Natural killer cell (primary cell): ENCODE results near the gene RCAN2. TPM values are rescaled to one million over a fixed set of nuclear protein-coding genes. Genes with fewer than 3 reads are reported as not detected.

Experiments
- ATAC-seq, 3 donors: fragments of 150-1000 bp in 2 of 3; fragments of 200-7000 bp in 1 of 3; cut with Tn5 transposase; 1 replicate in 1 of 3; 2 replicates in 2 of 3; pipeline ENCODE4 v1.10.0; 2021; ENCODE audit warnings: mild to moderate bottlenecking in 2 of 3, moderate library complexity in 2 of 3
- DNase-seq, 2 donors: peaks; one replicate each; pipeline versions ENCODE4 v3.0.0 to v3.0.0-alpha.2; 2013 to 2021; ENCODE audit warnings: mixed read lengths in 1 of 2
- H3K27ac ChIP-seq: one replicate; pipeline ENCODE4 v1.5.1; 2013; ENCODE audit warnings: mild to moderate bottlenecking, low read length
- H3K27me3 ChIP-seq: one replicate; pipeline ENCODE4 v1.6.1; 2013; ENCODE audit warnings: low read length; ENCODE audit not compliant: control insufficient read depth, insufficient read depth
- H3K36me3 ChIP-seq: one replicate; pipeline ENCODE4 v1.6.1; 2013; ENCODE audit warnings: low read length; ENCODE audit not compliant: control insufficient read depth, insufficient read depth
- H3K4me1 ChIP-seq: one replicate; pipeline ENCODE4 v1.6.1; 2013; ENCODE audit warnings: low read length; ENCODE audit not compliant: control insufficient read depth, insufficient read depth
- H3K4me3 ChIP-seq: one replicate; pipeline ENCODE4 v1.5.1; 2013; ENCODE audit warnings: low read length
- H3K9me3 ChIP-seq: one replicate; pipeline ENCODE4 v1.6.1; 2013; ENCODE audit warnings: low read length; ENCODE audit not compliant: control insufficient read depth, insufficient read depth
- H3K27ac Mint-ChIP-seq, 2 donors: one replicate each; pipeline ENCODE4 v1.8.0; 2022; ENCODE audit warnings: mild to moderate bottlenecking in 2 of 2, mixed read lengths in 2 of 2, moderate library complexity in 1 of 2
- H3K27me3 Mint-ChIP-seq, 2 donors: one replicate each; pipeline ENCODE4 v1.8.0; 2022; ENCODE audit warnings: low read depth in 2 of 2, mixed read lengths in 2 of 2
- H3K36me3 Mint-ChIP-seq: one replicate; pipeline ENCODE4 v1.8.0; 2022; ENCODE audit warnings: mixed read lengths
- H3K4me1 Mint-ChIP-seq, 2 donors: one replicate each; pipeline ENCODE4 v1.8.0; 2022; ENCODE audit warnings: mixed read lengths in 2 of 2
- H3K4me3 Mint-ChIP-seq: one replicate; pipeline ENCODE4 v1.8.0; 2022; ENCODE audit warnings: mild to moderate bottlenecking, moderate library complexity, mixed read lengths
- H3K9me3 Mint-ChIP-seq, 2 donors: one replicate each; pipeline ENCODE4 v1.8.0; 2022; ENCODE audit warnings: mixed read lengths in 2 of 2
- CTCF ChIP-seq: fragments of 200-600 bp; IDR thresholded peaks from one replicate; pipeline ENCODE4 v1.8.0; 2022; ENCODE audit warnings: antibody characterized with exemption
- WGBS: methylation state at CpG from one replicate; pipeline ENCODE4 v1.1.7; 2013; ENCODE audit warnings: missing lambda C conversion rate; ENCODE audit not compliant: insufficient coverage; 5-methylcytosine and 5-hydroxymethylcytosine counted together
- intact Hi-C: fragments of 100-400 bp; cut with micrococcal nuclease; formaldehyde crosslinking; loops from one replicate; pipeline ENCODE4 v1.14.2; 2022
- total RNA-seq, 4 donors: library from RNA; stranded (reverse); fragments of 120-200 nt in 1 of 4; gene quantifications; one replicate each; pipeline versions ENCODE4 v1.2.3 to v1.2.4, GENCODE V29; 2013 to 2022

RCAN2 gene
- total RNA-seq, 3 donors from 2014 or later (not counting 1 experiment from before 2014, with no cell fraction given): 0.43 TPM; not detected in 2

- Mint-ChIP-seq H3K27ac (no peak overlapping the region), H3K4me1 (peaks cover 4 to 5% of the 10 kb centered on the region in 2 donors), H3K27me3 (no peaks in the 10 kb centered on the region), H3K9me3 (no peaks in the 10 kb centered on the region), H3K4me3 (no peak overlapping the region), H3K36me3 (no peaks in the 10 kb centered on the region)
- no peaks in the 10 kb centered on the region for H3K27me3 ChIP-seq
- WGBS: 100% methylated on average over 1 of the region's 1 CpG
- no peak for ATAC-seq
- H3K27ac ChIP-seq: no peak overlapping the region
- no peak for DNase-seq
- no peak overlapping the region for H3K4me3 ChIP-seq
- no peaks in the 10 kb centered on the region for H3K9me3 ChIP-seq
- TF ChIP-seq CTCF: no peak
- intact Hi-C loops: no loop called here
- H3K4me1 ChIP-seq: no peaks in the 10 kb centered on the region
- no peaks in the 10 kb centered on the region for H3K36me3 ChIP-seq
Measured at GRCh38 chr6:46211917-46212316, 279.3 kb downstream of the RCAN2 start.

- intact Hi-C loops: no loop called here
- WGBS: 86% methylated on average over 5 of the region's 5 CpGs
- Mint-ChIP-seq H3K36me3 (no peaks in the 10 kb centered on the region), H3K27ac (no peak overlapping the region), H3K9me3 (no peaks in the 10 kb centered on the region), H3K27me3 (no peaks in the 10 kb centered on the region), H3K4me3 (no peak overlapping the region), H3K4me1 (no peaks in the 10 kb centered on the region)
- Histone ChIP-seq H3K4me3 (no peak overlapping the region), H3K36me3 (no peaks in the 10 kb centered on the region), H3K27me3 (no peaks in the 10 kb centered on the region), H3K27ac (no peak overlapping the region), H3K9me3 (no peaks in the 10 kb centered on the region), H3K4me1 (no peaks in the 10 kb centered on the region)
- ATAC-seq (no peak), DNase-seq (no peak)
- TF ChIP-seq CTCF: no peak
Measured at GRCh38 chr6:46210294-46210693, 281.0 kb downstream of the RCAN2 start.

GRCh38 chr6:46208303-46208702 is 282.9 kb downstream of the RCAN2 start:
- no peak overlapping the region for H3K27ac ChIP-seq
- no peaks in the 10 kb centered on the region for H3K9me3 ChIP-seq
- DNase-seq (no peak), ATAC-seq (no peak)
- TF ChIP-seq CTCF: no peak
- no peaks in the 10 kb centered on the region for H3K4me1 ChIP-seq
- no peaks in the 10 kb centered on the region for H3K36me3 ChIP-seq
- H3K4me3 ChIP-seq: no peak overlapping the region
- no peaks in the 10 kb centered on the region for H3K27me3 ChIP-seq
- H3K4me3 Mint-ChIP-seq: no peak overlapping the region
- no peaks in the 10 kb centered on the region for H3K36me3 Mint-ChIP-seq
- no peaks in the 10 kb centered on the region for H3K27me3 Mint-ChIP-seq
- intact Hi-C loops: loop anchor here (5.0 kb wide), 1 partner anchor 116 kb away; no protein-coding TSS in a partner anchor
- H3K27ac Mint-ChIP-seq: no peak overlapping the region
- no peaks in the 10 kb centered on the region for H3K4me1 Mint-ChIP-seq
- H3K9me3 Mint-ChIP-seq: no peaks in the 10 kb centered on the region

- no peak overlapping the region for H3K4me3 Mint-ChIP-seq
- H3K9me3 Mint-ChIP-seq: no peaks in the 10 kb centered on the region
- no peaks in the 10 kb centered on the region for H3K4me1 ChIP-seq
- no peak overlapping the region for H3K4me3 ChIP-seq
- H3K27ac Mint-ChIP-seq: no peak overlapping the region
- no peak overlapping the region for H3K27ac ChIP-seq
- 95% methylated on average over 3 of the region's 3 CpGs for WGBS
- H3K4me1 Mint-ChIP-seq: no peaks in the 10 kb centered on the region
- no peak for TF ChIP-seq CTCF
- no peaks in the 10 kb centered on the region for H3K27me3 ChIP-seq
- no peaks in the 10 kb centered on the region for H3K36me3 Mint-ChIP-seq
- no peak for DNase-seq
- H3K36me3 ChIP-seq: no peaks in the 10 kb centered on the region
- no peaks in the 10 kb centered on the region for H3K27me3 Mint-ChIP-seq
- ATAC-seq: no peak
- intact Hi-C loops: loop anchor here (5.0 kb wide), 1 partner anchor 115 kb away; no protein-coding TSS in a partner anchor
- H3K9me3 ChIP-seq: no peaks in the 10 kb centered on the region
Measured at GRCh38 chr6:46207174-46207573, 284.1 kb downstream of the RCAN2 start.
